Measurements from ENCODE around the gene ATP2C1.

The ATP2C1 gene

GRCh38 chr3:130976706-130977105 lies 82.8 kb downstream of the ATP2C1 start:
- DNase-seq (ENCODE audit: low spot score) = no peak

GRCh38 chr3:130979117-130979516 lies 85.2 kb downstream of the ATP2C1 start:
- DNase-seq (ENCODE audit: low spot score) = no peak

- DNase-seq (ENCODE audit: low spot score) = no peak
Observed at GRCh38 chr3:130981469-130981868, 87.6 kb downstream of the ATP2C1 start.

GRCh38 chr3:130990282-130990681 lies 96.4 kb downstream of the ATP2C1 start:
- DNase-seq (ENCODE audit: low spot score) = no peak

GRCh38 chr3:130991126-130991525 lies 97.2 kb downstream of the ATP2C1 start:
- DNase-seq (ENCODE audit: low spot score) = no peak

GRCh38 chr3:130992344-130992743 lies 98.5 kb downstream of the ATP2C1 start:
- no peak for DNase-seq (ENCODE audit: low spot score)

- DNase-seq (ENCODE audit: low spot score) = no peak
Observed at GRCh38 chr3:130997289-130997688, 103.4 kb downstream of the ATP2C1 start.

- no peak for DNase-seq (ENCODE audit: low spot score)
Observed at GRCh38 chr3:131001071-131001470, 107.2 kb downstream of the ATP2C1 start.

GRCh38 chr3:131004603-131005002 lies 110.7 kb downstream of the ATP2C1 start:
- no peak for DNase-seq (ENCODE audit: low spot score)

GRCh38 chr3:131007256-131007655 lies 113.4 kb downstream of the ATP2C1 start:
- DNase-seq (ENCODE audit: low spot score) = no peak

- DNase-seq (ENCODE audit: low spot score) = no peak
Observed at GRCh38 chr3:131007782-131008181, 113.9 kb downstream of the ATP2C1 start.

GRCh38 chr3:131008326-131008725 lies 114.4 kb downstream of the ATP2C1 start:
- DNase-seq (ENCODE audit: low spot score) = no peak

GRCh38 chr3:131009698-131010097 lies 115.8 kb downstream of the ATP2C1 start:
- DNase-seq (ENCODE audit: low spot score) = no peak

GRCh38 chr3:131018970-131019369 lies 125.1 kb downstream of the ATP2C1 start:
- DNase-seq (ENCODE audit: low spot score) = no peak

GRCh38 chr3:131020122-131020693 lies 126.3 kb downstream of the ATP2C1 start:
- DNase-seq (ENCODE audit: low spot score) = no peak

GRCh38 chr3:131025539-131025938 lies 131.7 kb downstream of the ATP2C1 start:
- DNase-seq (ENCODE audit: low spot score) = no peak

- DNase-seq (ENCODE audit: low spot score) = peak; percentile 72
Observed at GRCh38 chr3:131026321-131027151, 132.7 kb downstream of the ATP2C1 start, which contains the start of the genes ASTE1 and NEK11. TSS of gene ASTE1 (minus strand) at chr3:131026825. CDS start at chr3:131025306, 1,519 bp downstream. TSS of gene NEK11 (plus strand) at chr3:131026877. CDS start at chr3:131029709, 2,832 bp downstream.

- no peak for DNase-seq (ENCODE audit: low spot score)
Observed at GRCh38 chr3:131028844-131029243, 135.0 kb downstream of the ATP2C1 start.

- DNase-seq (ENCODE audit: low spot score) = no peak
Observed at GRCh38 chr3:131031660-131032059, 137.8 kb downstream of the ATP2C1 start.

GRCh38 chr3:131033480-131034080 lies 139.7 kb downstream of the ATP2C1 start:
- peak; percentile 61 for DNase-seq (ENCODE audit: low spot score)

GRCh38 chr3:131036200-131036816 lies 142.4 kb downstream of the ATP2C1 start:
- no peak for DNase-seq (ENCODE audit: low spot score)

- DNase-seq (ENCODE audit: low spot score) = no peak
Observed at GRCh38 chr3:131036986-131037385, 143.1 kb downstream of the ATP2C1 start.

- no peak for DNase-seq (ENCODE audit: low spot score)
Observed at GRCh38 chr3:131038326-131038725, 144.4 kb downstream of the ATP2C1 start.
